Measurements from ENCODE around the gene NTSR2.

DNA sequence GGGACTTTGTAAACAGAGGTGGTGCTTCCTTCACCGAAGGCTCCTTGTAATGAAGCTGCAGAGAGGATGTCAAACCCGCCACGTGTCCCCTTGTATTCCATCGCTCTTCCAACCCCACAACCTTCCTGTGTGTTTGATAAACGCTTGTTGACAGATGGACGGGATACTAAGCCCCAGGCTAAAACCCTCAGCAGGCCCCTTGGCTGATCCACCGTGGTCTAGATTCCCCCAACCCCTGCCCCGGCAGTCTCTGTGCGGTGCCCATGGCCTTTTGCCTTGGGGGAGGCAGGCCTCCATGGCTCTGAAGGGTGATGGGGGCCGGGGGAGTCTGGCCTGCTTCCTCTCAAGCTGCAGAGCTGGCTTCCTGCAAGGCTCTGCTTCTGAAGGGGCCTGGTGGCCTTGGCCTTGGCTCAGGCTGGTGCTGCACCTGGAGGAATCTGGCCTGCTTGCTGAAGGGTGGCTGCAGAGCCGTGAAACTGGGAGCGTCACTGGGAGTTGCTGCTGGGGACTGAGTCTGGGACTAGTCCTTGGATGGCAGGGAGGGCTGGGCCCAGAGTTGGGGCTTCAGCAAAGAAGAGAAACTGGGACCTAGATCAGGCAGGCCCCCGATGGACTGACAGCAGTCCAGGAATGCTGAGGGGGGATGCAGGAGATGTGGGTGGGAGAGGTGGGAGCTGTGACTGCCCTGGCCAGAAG, 9.6 kb upstream of the NTSR2 start:
- no peak for TF ChIP-seq RCOR1 (conservative IDR thresholded peaks at IDR 0.05; ENCODE audit: low read depth, low read length)
- TF ChIP-seq EGR1 (IDR thresholded peaks at IDR 0.05; ENCODE audit: borderline replicate concordance in 1 of 2, low read depth in 2 of 2, low read length in 2 of 2): no peak
- TF ChIP-seq, protein P1, sequence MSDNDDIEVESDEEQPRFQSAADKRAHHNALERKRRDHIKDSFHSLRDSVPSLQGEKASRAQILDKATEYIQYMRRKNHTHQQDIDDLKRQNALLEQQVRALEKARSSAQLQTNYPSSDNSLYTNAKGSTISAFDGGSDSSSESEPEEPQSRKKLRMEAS (IDR thresholded peaks at IDR 0.05; ENCODE audit: low read depth, low read length): no peak
- no peak for TF ChIP-seq EP300 (IDR thresholded peaks at IDR 0.05; ENCODE audit: borderline replicate concordance in 1 of 2, control insufficient read depth in 1 of 2, low read depth in 2 of 2, low read length in 2 of 2)
- TF ChIP-seq TARDBP (IDR thresholded peaks at IDR 0.05; ENCODE audit: borderline replicate concordance): no peak
- TF ChIP-seq, protein P2, sequence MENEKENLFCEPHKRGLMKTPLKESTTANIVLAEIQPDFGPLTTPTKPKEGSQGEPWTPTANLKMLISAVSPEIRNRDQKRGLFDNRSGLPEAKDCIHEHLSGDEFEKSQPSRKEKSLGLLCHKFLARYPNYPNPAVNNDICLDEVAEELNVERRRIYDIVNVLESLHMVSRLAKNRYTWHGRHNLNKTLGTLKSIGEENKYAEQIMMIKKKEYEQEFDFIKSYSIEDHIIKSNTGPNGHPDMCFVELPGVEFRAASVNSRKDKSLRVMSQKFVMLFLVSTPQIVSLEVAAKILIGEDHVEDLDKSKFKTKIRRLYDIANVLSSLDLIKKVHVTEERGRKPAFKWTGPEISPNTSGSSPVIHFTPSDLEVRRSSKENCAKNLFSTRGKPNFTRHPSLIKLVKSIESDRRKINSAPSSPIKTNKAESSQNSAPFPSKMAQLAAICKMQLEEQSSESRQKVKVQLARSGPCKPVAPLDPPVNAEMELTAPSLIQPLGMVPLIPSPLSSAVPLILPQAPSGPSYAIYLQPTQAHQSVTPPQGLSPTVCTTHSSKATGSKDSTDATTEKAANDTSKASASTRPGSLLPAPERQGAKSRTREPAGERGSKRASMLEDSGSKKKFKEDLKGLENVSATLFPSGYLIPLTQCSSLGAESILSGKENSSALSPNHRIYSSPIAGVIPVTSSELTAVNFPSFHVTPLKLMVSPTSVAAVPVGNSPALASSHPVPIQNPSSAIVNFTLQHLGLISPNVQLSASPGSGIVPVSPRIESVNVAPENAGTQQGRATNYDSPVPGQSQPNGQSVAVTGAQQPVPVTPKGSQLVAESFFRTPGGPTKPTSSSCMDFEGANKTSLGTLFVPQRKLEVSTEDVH (IDR thresholded peaks at IDR 0.05; ENCODE audit: low read depth, partially characterized antibody): no peak
- no peak for TF ChIP-seq ZNF274 (IDR thresholded peaks at IDR 0.05; ENCODE audit: insufficient read depth, insufficient read length)
- TF ChIP-seq NFIC (IDR thresholded peaks at IDR 0.05; ENCODE audit: low read depth, low read length): no peak
- TF ChIP-seq CREB1 (IDR thresholded peaks at IDR 0.05; ENCODE audit: low read depth): no peak
- TF ChIP-seq, protein P3, sequence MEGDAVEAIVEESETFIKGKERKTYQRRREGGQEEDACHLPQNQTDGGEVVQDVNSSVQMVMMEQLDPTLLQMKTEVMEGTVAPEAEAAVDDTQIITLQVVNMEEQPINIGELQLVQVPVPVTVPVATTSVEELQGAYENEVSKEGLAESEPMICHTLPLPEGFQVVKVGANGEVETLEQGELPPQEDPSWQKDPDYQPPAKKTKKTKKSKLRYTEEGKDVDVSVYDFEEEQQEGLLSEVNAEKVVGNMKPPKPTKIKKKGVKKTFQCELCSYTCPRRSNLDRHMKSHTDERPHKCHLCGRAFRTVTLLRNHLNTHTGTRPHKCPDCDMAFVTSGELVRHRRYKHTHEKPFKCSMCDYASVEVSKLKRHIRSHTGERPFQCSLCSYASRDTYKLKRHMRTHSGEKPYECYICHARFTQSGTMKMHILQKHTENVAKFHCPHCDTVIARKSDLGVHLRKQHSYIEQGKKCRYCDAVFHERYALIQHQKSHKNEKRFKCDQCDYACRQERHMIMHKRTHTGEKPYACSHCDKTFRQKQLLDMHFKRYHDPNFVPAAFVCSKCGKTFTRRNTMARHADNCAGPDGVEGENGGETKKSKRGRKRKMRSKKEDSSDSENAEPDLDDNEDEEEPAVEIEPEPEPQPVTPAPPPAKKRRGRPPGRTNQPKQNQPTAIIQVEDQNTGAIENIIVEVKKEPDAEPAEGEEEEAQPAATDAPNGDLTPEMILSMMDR (IDR thresholded peaks at IDR 0.05 in 2 of 3, conservative IDR thresholded peaks at IDR 0.05 in 1 of 3; ENCODE audit: control insufficient read depth in 2 of 3, extremely low read depth in 1 of 3, insufficient read depth in 1 of 3, low read depth in 3 of 3, low read length in 3 of 3): no peak
- no peak for TF ChIP-seq MXI1 (IDR thresholded peaks at IDR 0.05; ENCODE audit: low read depth, low read length)
- TF ChIP-seq NFXL1 (IDR thresholded peaks at IDR 0.05; ENCODE audit: borderline replicate concordance): no peak
- TF ChIP-seq, protein P4, sequence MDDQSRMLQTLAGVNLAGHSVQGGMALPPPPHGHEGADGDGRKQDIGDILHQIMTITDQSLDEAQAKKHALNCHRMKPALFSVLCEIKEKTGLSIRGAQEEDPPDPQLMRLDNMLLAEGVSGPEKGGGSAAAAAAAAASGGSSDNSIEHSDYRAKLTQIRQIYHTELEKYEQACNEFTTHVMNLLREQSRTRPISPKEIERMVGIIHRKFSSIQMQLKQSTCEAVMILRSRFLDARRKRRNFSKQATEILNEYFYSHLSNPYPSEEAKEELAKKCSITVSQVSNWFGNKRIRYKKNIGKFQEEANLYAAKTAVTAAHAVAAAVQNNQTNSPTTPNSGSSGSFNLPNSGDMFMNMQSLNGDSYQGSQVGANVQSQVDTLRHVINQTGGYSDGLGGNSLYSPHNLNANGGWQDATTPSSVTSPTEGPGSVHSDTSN (IDR thresholded peaks at IDR 0.05; ENCODE audit: insufficient replicate concordance, low read depth, low read length): no peak
- TF ChIP-seq, protein P5, sequence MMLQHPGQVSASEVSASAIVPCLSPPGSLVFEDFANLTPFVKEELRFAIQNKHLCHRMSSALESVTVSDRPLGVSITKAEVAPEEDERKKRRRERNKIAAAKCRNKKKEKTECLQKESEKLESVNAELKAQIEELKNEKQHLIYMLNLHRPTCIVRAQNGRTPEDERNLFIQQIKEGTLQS (IDR thresholded peaks at IDR 0.05; ENCODE audit: borderline replicate concordance, extremely low read depth, low read depth, low read length): no peak
